ENCODE data around the gene NR1I2.

NR1I2 gene

GRCh38 chr3:119781330-119782198, at the start of gene NR1I2:
NR1I2 (plus strand) TSS chr3:119782101.
- DNase-seq (ENCODE audit: low read depth), result no peak

GRCh38 chr3:119733812-119734211, 48.1 kb upstream of the NR1I2 start:
- DNase-seq (ENCODE audit: low read depth), result no peak

- DNase-seq (ENCODE audit: low read depth), result no peak
Observed at GRCh38 chr3:119738741-119739140, 43.2 kb upstream of the NR1I2 start.

- no peak for DNase-seq (ENCODE audit: low read depth)
Observed at GRCh38 chr3:119741657-119742590, 40.0 kb upstream of the NR1I2 start.

- DNase-seq (ENCODE audit: low read depth), result no peak
Observed at GRCh38 chr3:119743921-119744320, 38.0 kb upstream of the NR1I2 start.

GRCh38 chr3:119745942-119746341, 36.0 kb upstream of the NR1I2 start:
- no peak for DNase-seq (ENCODE audit: low read depth)

GRCh38 chr3:119746423-119746822, 35.5 kb upstream of the NR1I2 start:
- DNase-seq (ENCODE audit: low read depth), result no peak

- no peak for DNase-seq (ENCODE audit: low read depth)
Observed at GRCh38 chr3:119747357-119747756, 34.5 kb upstream of the NR1I2 start.

- no peak for DNase-seq (ENCODE audit: low read depth)
Observed at GRCh38 chr3:119748991-119749390, 32.9 kb upstream of the NR1I2 start.

- DNase-seq (ENCODE audit: low read depth), result no peak
Observed at GRCh38 chr3:119751423-119751822, 30.5 kb upstream of the NR1I2 start.

- no peak for DNase-seq (ENCODE audit: low read depth)
Observed at GRCh38 chr3:119759962-119760361, 21.9 kb upstream of the NR1I2 start.

- no peak for DNase-seq (ENCODE audit: low read depth)
Observed at GRCh38 chr3:119762876-119763275, 19.0 kb upstream of the NR1I2 start.

- DNase-seq (ENCODE audit: low read depth), result no peak
Observed at GRCh38 chr3:119763466-119763865, 18.4 kb upstream of the NR1I2 start.

GRCh38 chr3:119765239-119765638, 16.7 kb upstream of the NR1I2 start:
- DNase-seq (ENCODE audit: low read depth), result no peak

GRCh38 chr3:119767936-119768601, 13.8 kb upstream of the NR1I2 start:
- no peak for DNase-seq (ENCODE audit: low read depth)

- no peak for DNase-seq (ENCODE audit: low read depth)
Observed at GRCh38 chr3:119768668-119769393, 13.1 kb upstream of the NR1I2 start.

GRCh38 chr3:119769394-119770149, 12.3 kb upstream of the NR1I2 start:
- DNase-seq (ENCODE audit: low read depth), result peak; percentile 71

- no peak for DNase-seq (ENCODE audit: low read depth)
Observed at GRCh38 chr3:119774444-119774843, 7.5 kb upstream of the NR1I2 start.

- no peak for DNase-seq (ENCODE audit: low read depth)
Observed at GRCh38 chr3:119776304-119776703, 5.6 kb upstream of the NR1I2 start.

- no peak for DNase-seq (ENCODE audit: low read depth)
Observed at GRCh38 chr3:119778176-119778575, 3.7 kb upstream of the NR1I2 start.

GRCh38 chr3:119778811-119779210, 3.1 kb upstream of the NR1I2 start:
- DNase-seq (ENCODE audit: low read depth), result no peak
